IMR-90 (cell line): ENCODE data around the gene DIP2C. TPM values are rescaled to one million over a fixed set of nuclear protein-coding genes. Genes with fewer than 3 reads are reported as not detected.

Experiments used
- ATAC-seq: fragments of 200-7000 bp; cut with Tn5 transposase; 2 replicates; pipeline ENCODE4 v1.9.1; 2020; ENCODE audit warnings: low read depth, mild to moderate bottlenecking, moderate library complexity
- BruUV-seq: library from RNA; stranded (reverse); fragments of 400-500 nt; replicated peaks from 2 replicates; lab custom pipeline; 2021; lab: Mats Ljungman, UMichigan
- CTCF ChIA-PET: fragments of 300-600 bp; formaldehyde crosslinking; extraction: SDS; loops from one replicate; lab custom pipeline; 2021; ENCODE audit warnings: antibody characterized with exemption; lab: Yijun Ruan, JAX
- POLR2A ChIA-PET: fragments of 300-600 bp; sonication (Branson Sonifier 250); formaldehyde crosslinking; loops from one replicate; lab custom pipeline; 2022; ENCODE audit warnings: antibody characterized with exemption; ENCODE audit not compliant: unreplicated experiment; lab: Charles Lee
- DNase-seq: peaks from one replicate; pipeline ENCODE4 v3.0.0; 2013
- H2AFZ ChIP-seq: replicated peaks from 2 replicates; pipeline ENCODE3; 2013; ENCODE audit warnings: low read length, mild to moderate bottlenecking; ENCODE audit not compliant: poor library complexity
- H2AK5ac ChIP-seq: 2 replicates; pipeline ENCODE4 v1.6.1; 2013; ENCODE audit warnings: low read depth, low read length, inconsistent platforms
- H2AK9ac ChIP-seq: replicated peaks from 2 replicates; pipeline ENCODE3; 2013; ENCODE audit warnings: mild to moderate bottlenecking, low read depth, low read length, moderate library complexity; ENCODE audit not compliant: poor library complexity
- H2BK120ac ChIP-seq: 2 replicates; pipeline ENCODE4 v1.6.1; 2013; ENCODE audit warnings: low read depth, low read length, inconsistent platforms
- H2BK15ac ChIP-seq: 3 replicates; pipeline ENCODE4 v1.6.1; 2013; ENCODE audit warnings: low read depth, low read length, inconsistent platforms
- H2BK20ac ChIP-seq: 2 replicates; pipeline ENCODE4 v1.6.1; 2013; ENCODE audit warnings: low read depth, mild to moderate bottlenecking, inconsistent platforms, low read length, moderate library complexity
- H2BK5ac ChIP-seq: 2 replicates; pipeline ENCODE4 v1.6.1; 2013; ENCODE audit warnings: mild to moderate bottlenecking, low read depth, low read length, inconsistent platforms; ENCODE audit not compliant: poor library complexity, severe bottlenecking
- H3K14ac ChIP-seq: replicated peaks from 2 replicates; pipeline ENCODE4 v1.6.1; 2013; ENCODE audit warnings: low read depth, low read length, inconsistent platforms
- H3K18ac ChIP-seq: 2 replicates; pipeline ENCODE4 v1.6.1; 2013; ENCODE audit warnings: low read depth, low read length, control low read depth
- H3K23ac ChIP-seq: 2 replicates; pipeline ENCODE4 v1.6.1; 2013; ENCODE audit warnings: low read depth, low read length, inconsistent platforms
- H3K27ac ChIP-seq: 2 replicates; pipeline ENCODE4 v1.5.1; 2013; ENCODE audit warnings: mild to moderate bottlenecking, control low read depth, low read length; ENCODE audit not compliant: insufficient read depth
- H3K27me3 ChIP-seq: 2 replicates; pipeline ENCODE4 v1.6.1; 2013; ENCODE audit warnings: low read length; ENCODE audit not compliant: control insufficient read depth, insufficient read depth
- H3K36me3 ChIP-seq: 2 replicates; pipeline ENCODE4 v1.6.1; 2013; ENCODE audit warnings: low read length, mixed read lengths; ENCODE audit not compliant: control insufficient read depth, insufficient read depth
- H3K4ac ChIP-seq: 2 replicates; pipeline ENCODE4 v1.6.1; 2013; ENCODE audit warnings: low read depth, low read length, inconsistent platforms
- H3K4me1 ChIP-seq: 2 replicates; pipeline ENCODE4 v1.6.1; 2013; ENCODE audit warnings: low read length, mixed read lengths; ENCODE audit not compliant: control insufficient read depth, insufficient read depth
- H3K4me2 ChIP-seq: 2 replicates; pipeline ENCODE4 v1.6.1; 2013; ENCODE audit warnings: low read depth, mild to moderate bottlenecking, control low read depth, low read length, moderate library complexity
- H3K4me3 ChIP-seq: 2 replicates; pipeline ENCODE4 v1.5.1; 2013; ENCODE audit warnings: low read depth, mild to moderate bottlenecking, control low read depth, low read length, moderate library complexity; ENCODE audit not compliant: insufficient read depth
- H3K56ac ChIP-seq: 2 replicates; pipeline ENCODE4 v1.6.1; 2013; ENCODE audit warnings: low read length, inconsistent platforms; ENCODE audit not compliant: insufficient read depth; ENCODE audit errors: extremely low read depth
- H3K79me1 ChIP-seq, 2 experiments: 2 replicates each; pipeline ENCODE4 v1.6.1; 2013; ENCODE audit warnings: low read length in 2 of 2, inconsistent platforms in 1 of 2, low read depth in 1 of 2
- H3K9ac ChIP-seq: 2 replicates; pipeline ENCODE4 v1.6.1; 2013; ENCODE audit warnings: low read depth, low read length, control low read depth
- H3K9me1 ChIP-seq: 2 replicates; pipeline ENCODE4 v1.6.1; 2013; ENCODE audit warnings: low read length, inconsistent platforms; ENCODE audit not compliant: insufficient read depth
- H3K9me3 ChIP-seq: 2 replicates; pipeline ENCODE4 v1.6.1; 2013; ENCODE audit warnings: low read length; ENCODE audit not compliant: control insufficient read depth, insufficient read depth
- H4K20me1 ChIP-seq: 2 replicates; pipeline ENCODE4 v1.6.1; 2013; ENCODE audit warnings: low read length, inconsistent platforms; ENCODE audit not compliant: insufficient read depth
- H4K5ac ChIP-seq: 2 replicates; pipeline ENCODE4 v1.6.1; 2013; ENCODE audit warnings: mild to moderate bottlenecking, low read depth, low read length, control low read depth
- H4K8ac ChIP-seq, 2 experiments: 2 replicates each; pipeline ENCODE4 v1.6.1; 2013; ENCODE audit warnings: low read depth in 2 of 2, low read length in 2 of 2, control low read depth in 1 of 2, inconsistent platforms in 1 of 2
- H4K91ac ChIP-seq: 2 replicates; pipeline ENCODE4 v1.6.1; 2013; ENCODE audit warnings: low read depth, low read length, inconsistent platforms; ENCODE audit not compliant: insufficient read depth
- CTCF ChIP-seq: conservative IDR thresholded peaks from 2 replicates; pipeline ENCODE4 v1.5.1; 2012; ENCODE audit warnings: mild to moderate bottlenecking, low read depth, low read length, improper control_type of control experiment
- FOS ChIP-seq: fragments of 150-350 bp; IDR thresholded peaks from 2 replicates; pipeline ENCODE4 v1.6.1; 2016; ENCODE audit warnings: low read depth, low read length
- MAZ ChIP-seq: IDR thresholded peaks from 2 replicates; pipeline ENCODE4 v1.6.1; 2012; ENCODE audit warnings: low read depth, mild to moderate bottlenecking, low read length, improper control_type of control experiment, moderate library complexity, borderline replicate concordance
- RCOR1 ChIP-seq: IDR thresholded peaks from 2 replicates; pipeline ENCODE4 v1.6.1; 2012; ENCODE audit warnings: mild to moderate bottlenecking, low read length, improper control_type of control experiment; ENCODE audit not compliant: insufficient replicate concordance
- USF2 ChIP-seq: fragments of 150-350 bp; IDR thresholded peaks from 2 replicates; pipeline ENCODE4 v1.6.1; 2017; ENCODE audit warnings: mild to moderate bottlenecking, antibody characterized with exemption, low read length, low read depth
- WGBS, 2 experiments: methylation state at CpG; one replicate each; pipeline versions ENCODE4 v1.1.5 to v1.1.7; 2013; ENCODE audit warnings: missing lambda C conversion rate in 2 of 2; ENCODE audit not compliant: insufficient read length in 1 of 2; ENCODE audit errors: extremely low coverage in 2 of 2; 5-methylcytosine and 5-hydroxymethylcytosine counted together
- dilution Hi-C: fragments of 300-500 bp; cut with HindIII; formaldehyde crosslinking; loops from one replicate; pipeline ENCODE4 v1.14.3; 2018; ENCODE audit warnings: low sequenced_read_pairs; ENCODE audit not compliant: unreplicated experiment
- in situ Hi-C: fragments of 300-500 bp; cut with MboI; formaldehyde crosslinking; loops from 3 replicates; pipeline ENCODE4 v1.14.3; 2019; ENCODE audit warnings: low sequenced_read_pairs, inconsistent platforms, mixed read lengths
- intact Hi-C: fragments of 100-400 bp; cut with micrococcal nuclease; formaldehyde crosslinking; loops from 2 replicates; pipeline ENCODE4 v1.10.0; 2022
- polyA plus RNA-seq, 3 experiments: library from polyadenylated mRNA; depleted of rRNA; stranded (reverse); fragments of >200 nt; gene quantifications; 2 replicates each; pipeline ENCODE4 v1.2.3, GENCODE V29; 2012; ENCODE audit warnings: low replicate concordance in 1 of 3
- total RNA-seq: library from RNA; depleted of rRNA; stranded (reverse); fragments of >200 nt; gene quantifications from 2 replicates; pipeline ENCODE4 v1.2.3, GENCODE V29; 2012

The DIP2C gene
- total and polyA plus RNA-seq, 2 of the 4 experiments (the other 2 are of a cell fraction) = 8.6 to 17.3 TPM

- no peak overlapping the region for H3K4me2 ChIP-seq
- in situ Hi-C loops = no loop called here
- H4K20me1 ChIP-seq = peaks cover 52% of the 10 kb centered on the region
- H3K9me3 ChIP-seq = no peaks in the 10 kb centered on the region
- H2BK15ac ChIP-seq = no peak overlapping the region
- dilution Hi-C loops = no loop called here
- ChIA-PET POLR2A (no interaction called here), CTCF (no interaction called here)
- H2AFZ ChIP-seq = no peak overlapping the region
- ATAC-seq = no peak
- no peaks in the 10 kb centered on the region for H3K27me3 ChIP-seq
- no CpG with 5 or more reads among the region's 11 CpGs for WGBS, 2 experiments
- H2AK9ac ChIP-seq = no peak overlapping the region
- H2BK120ac ChIP-seq = no peak overlapping the region
- H2AK5ac ChIP-seq = no peak overlapping the region
- no peak for TF ChIP-seq USF2
- TF ChIP-seq MAZ = no peak
- TF ChIP-seq CTCF = no peak
- TF ChIP-seq FOS = no peak
- no peak for TF ChIP-seq RCOR1
- H2BK5ac ChIP-seq = no peak overlapping the region
- no TSS peak for BruUV-seq
- H3K23ac ChIP-seq = no peak overlapping the region
- H3K36me3 ChIP-seq = no peaks in the 10 kb centered on the region; the same call in 1 of the 2 replicates
- peaks cover 20% of the 10 kb centered on the region for H3K9me1 ChIP-seq
- no peak overlapping the region for H2BK20ac ChIP-seq
- no peak overlapping the region for H3K27ac ChIP-seq
- no peak overlapping the region for H3K56ac ChIP-seq
- H3K4me1 ChIP-seq = peaks cover 9% of the 10 kb centered on the region
- no peak overlapping the region for H3K14ac ChIP-seq
- no peak overlapping the region for H4K91ac ChIP-seq
- no peak overlapping the region for H4K5ac ChIP-seq
- H3K4ac ChIP-seq = no peak overlapping the region; the same call in 1 of the 2 replicates
- no peak overlapping the region for H3K9ac ChIP-seq
- DNase-seq = no peak
- intact Hi-C loops = no loop called here
- peaks cover 39 to 76% of the 10 kb centered on the region in 2 experiments for H3K79me1 ChIP-seq
- H4K8ac ChIP-seq = no peak overlapping the region
- H3K4me3 ChIP-seq = no peak overlapping the region
- H3K18ac ChIP-seq = no peak overlapping the region
Measured at GRCh38 chr10:451021-451471, 238.4 kb downstream of the DIP2C start.
